ENCODE measurements around the gene CACNA1B. TPM values are rescaled to one million over a fixed set of nuclear protein-coding genes. Genes with fewer than 3 reads are reported as not detected.

CACNA1B gene
- total RNA-seq, 4 donors from 2014 or later, result 0.13 to 0.42 (median 0.31) TPM

DNA sequence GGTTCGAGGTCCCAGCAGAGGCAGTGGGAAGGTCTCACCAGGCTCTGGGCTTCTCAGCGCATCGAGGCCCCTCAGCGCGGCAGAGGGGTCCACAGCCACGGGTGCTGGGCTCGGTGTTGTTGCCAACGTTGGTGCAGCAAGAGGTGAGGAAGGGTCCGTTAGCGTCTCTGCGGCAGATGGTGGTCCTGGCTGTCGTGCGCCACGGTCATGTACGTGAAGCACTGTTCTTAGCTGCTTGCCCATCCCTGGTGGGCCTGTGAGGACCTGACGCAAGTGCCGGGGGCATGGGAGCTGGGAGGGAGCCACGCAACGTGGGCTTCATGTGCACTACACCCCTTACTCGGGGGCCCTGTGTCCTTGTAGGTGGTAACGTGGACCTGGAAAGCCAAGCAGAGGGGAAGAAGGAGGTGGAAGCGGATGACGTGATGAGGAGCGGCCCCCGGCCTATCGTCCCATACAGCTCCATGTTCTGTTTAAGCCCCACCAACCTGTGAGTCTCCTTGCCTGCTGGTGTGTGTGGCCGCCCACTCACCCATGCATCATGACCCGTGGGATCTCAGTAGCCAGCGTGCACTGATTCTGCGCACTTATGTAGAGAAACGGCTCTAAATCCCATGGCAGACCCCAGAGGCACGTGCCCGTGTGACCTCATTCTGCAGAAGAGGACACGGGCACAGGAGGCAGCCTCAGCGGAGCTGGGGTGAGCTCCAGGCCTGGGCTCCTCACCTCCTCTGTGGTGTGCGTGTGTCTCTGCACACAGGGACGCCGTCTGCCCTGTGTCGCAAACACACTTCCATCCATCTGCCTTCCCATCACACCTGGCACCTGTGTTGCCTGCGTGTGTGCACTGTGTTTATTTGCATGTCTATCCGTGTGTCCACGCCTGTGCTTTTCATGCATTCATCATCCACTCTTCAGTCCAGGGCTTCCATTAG, 166.1 kb downstream of the CACNA1B start:
- Histone ChIP-seq H3K4me3 (no peak overlapping the region), H3K4me1 (no peaks in the 10 kb centered on the region), H3K27me3 (peaks cover 0 to 30% (median 0%) of the 10 kb centered on the region in 4 donors), H3K27ac (replicated peaks in 1 of 4) (no peak overlapping the region), H3K9me3 (no peaks in the 10 kb centered on the region), H3K36me3 (no peaks in the 10 kb centered on the region)
- DNase-seq (ENCODE audit: extremely low spot score), result no peak
- 88% methylated on average over 37 of the region's 42 CpGs for WGBS
- TF ChIP-seq POLR2A (IDR thresholded peaks at IDR 0.05; ENCODE audit: low read depth), result no peak
- intact Hi-C loops (cut with DNase I), result no loop called here

DNA sequence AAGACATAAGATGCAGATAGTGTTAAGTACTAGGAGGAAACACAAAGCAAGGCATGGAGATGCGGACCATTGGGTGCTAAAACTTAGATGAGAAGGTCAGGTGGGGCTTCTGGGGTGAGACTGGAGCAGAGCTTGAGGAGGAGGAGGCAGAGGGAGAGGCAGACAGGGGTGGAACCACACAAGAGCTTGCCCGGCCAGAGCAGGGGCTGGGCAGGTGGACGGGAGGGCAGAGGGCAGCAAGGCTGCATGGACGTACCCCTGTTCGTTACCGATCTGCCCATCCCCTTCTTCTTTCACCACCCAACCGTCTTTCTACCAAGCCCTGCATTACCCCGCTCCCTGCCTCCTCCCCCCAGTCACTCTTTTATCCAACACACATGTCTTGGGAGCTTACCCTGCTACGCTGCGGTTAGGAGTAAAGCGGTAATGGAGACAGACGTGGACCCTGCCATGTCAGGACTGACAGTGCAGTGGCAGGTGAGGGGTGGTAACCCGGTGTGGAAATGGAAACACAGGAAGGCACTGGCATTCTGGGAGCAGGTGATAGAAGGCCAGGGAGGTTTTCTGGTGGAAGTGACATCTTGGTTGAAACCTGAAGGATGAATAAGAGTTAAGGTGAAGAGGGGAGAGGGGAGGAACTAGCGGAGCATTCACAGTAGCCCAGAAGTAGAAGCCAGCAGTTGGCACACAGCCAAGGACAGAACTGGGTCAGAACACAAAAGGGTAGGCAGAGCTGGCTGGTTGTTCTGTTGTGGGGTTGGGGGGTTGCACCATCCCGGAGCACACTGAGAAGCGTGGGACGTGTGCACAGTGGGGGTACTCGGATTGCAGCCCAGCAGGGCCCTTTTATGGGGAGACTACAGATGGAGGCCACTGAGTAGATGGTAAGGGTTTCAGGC, 167.2 kb downstream of the CACNA1B start:
- WGBS, result 84% methylated on average over 18 of the region's 18 CpGs
- peaks cover 0 to 38% (median 0%) of the 10 kb centered on the region in 4 donors for H3K27me3 ChIP-seq
- no peak for DNase-seq (ENCODE audit: extremely low spot score)
- intact Hi-C loops (cut with DNase I), result no loop called here
- H3K4me3 ChIP-seq, result no peak overlapping the region
- no peaks in the 10 kb centered on the region for H3K9me3 ChIP-seq
- H3K4me1 ChIP-seq, result no peaks in the 10 kb centered on the region
- TF ChIP-seq POLR2A (IDR thresholded peaks at IDR 0.05; ENCODE audit: low read depth) (no peak), EP300 (IDR thresholded peaks at IDR 0.05) (no peak), POLR2AphosphoS5 (IDR thresholded peaks at IDR 0.05) (no peak)
- TF ChIP-seq, protein P1, sequence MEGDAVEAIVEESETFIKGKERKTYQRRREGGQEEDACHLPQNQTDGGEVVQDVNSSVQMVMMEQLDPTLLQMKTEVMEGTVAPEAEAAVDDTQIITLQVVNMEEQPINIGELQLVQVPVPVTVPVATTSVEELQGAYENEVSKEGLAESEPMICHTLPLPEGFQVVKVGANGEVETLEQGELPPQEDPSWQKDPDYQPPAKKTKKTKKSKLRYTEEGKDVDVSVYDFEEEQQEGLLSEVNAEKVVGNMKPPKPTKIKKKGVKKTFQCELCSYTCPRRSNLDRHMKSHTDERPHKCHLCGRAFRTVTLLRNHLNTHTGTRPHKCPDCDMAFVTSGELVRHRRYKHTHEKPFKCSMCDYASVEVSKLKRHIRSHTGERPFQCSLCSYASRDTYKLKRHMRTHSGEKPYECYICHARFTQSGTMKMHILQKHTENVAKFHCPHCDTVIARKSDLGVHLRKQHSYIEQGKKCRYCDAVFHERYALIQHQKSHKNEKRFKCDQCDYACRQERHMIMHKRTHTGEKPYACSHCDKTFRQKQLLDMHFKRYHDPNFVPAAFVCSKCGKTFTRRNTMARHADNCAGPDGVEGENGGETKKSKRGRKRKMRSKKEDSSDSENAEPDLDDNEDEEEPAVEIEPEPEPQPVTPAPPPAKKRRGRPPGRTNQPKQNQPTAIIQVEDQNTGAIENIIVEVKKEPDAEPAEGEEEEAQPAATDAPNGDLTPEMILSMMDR (IDR thresholded peaks at IDR 0.05), result no peak
- no peaks in the 10 kb centered on the region for H3K36me3 ChIP-seq
- H3K27ac ChIP-seq (replicated peaks in 1 of 4), result no peak overlapping the region

DNA sequence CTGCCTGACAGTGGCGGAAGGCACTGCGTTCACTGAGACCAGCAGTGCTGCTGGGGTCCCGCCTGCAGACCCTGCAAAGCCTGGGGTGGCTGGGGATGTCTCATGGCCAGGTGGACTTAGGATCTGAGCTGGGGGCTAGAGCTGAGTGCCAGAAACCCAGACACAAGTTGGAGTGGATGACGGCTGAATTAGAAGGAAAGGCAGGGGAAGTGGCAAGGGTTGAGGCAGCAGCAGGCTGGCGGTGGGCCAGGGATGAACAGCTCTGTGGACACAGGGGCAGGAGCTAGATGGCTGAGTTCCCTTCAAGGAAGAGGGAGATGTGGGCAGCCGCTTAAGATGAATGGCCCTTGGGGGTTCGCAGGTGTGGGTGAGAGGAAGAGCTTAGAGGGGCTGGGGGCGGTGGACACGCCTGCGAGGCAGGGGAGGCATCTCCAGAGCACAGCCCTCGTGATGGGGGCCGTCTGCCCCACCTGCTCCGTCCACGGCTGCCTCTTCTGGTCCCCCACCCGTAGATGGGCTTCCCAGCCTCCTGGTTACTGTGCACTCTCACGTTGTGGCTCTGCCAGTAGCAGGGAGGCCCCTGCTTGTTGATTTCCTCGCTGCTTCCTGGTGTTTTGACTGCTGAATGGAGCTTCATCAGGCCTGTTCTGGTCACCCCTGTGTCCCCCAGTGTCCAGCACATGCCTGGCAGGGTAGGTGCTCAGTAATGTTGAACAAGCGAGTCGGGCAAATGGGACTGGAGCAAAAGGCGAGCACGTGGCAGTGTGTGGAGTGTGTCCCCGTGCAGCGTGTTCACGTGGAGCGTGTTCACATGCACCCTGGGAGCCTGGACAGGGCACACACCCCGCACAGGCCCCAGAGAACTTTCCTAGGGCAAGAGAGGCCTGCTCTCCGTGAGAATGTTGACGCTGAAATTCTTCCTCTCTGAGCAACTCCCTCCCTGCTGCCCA, 168.2 kb downstream of the CACNA1B start:
- intact Hi-C loops (cut with DNase I), result no loop called here
- no peak overlapping the region for H3K27ac ChIP-seq (replicated peaks in 1 of 4)
- WGBS, result 81% methylated on average over 27 of the region's 28 CpGs
- H3K27me3 ChIP-seq, result peaks cover 0 to 46% (median 0%) of the 10 kb centered on the region in 4 donors
- no peaks in the 10 kb centered on the region for H3K36me3 ChIP-seq
- no peaks in the 10 kb centered on the region for H3K4me1 ChIP-seq
- no peak overlapping the region for H3K4me3 ChIP-seq
- no peak for DNase-seq (ENCODE audit: extremely low spot score)
- H3K9me3 ChIP-seq, result no peaks in the 10 kb centered on the region
- no peak for TF ChIP-seq POLR2AphosphoS5 (IDR thresholded peaks at IDR 0.05)
- no peak for TF ChIP-seq POLR2A (IDR thresholded peaks at IDR 0.05; ENCODE audit: low read depth)
- no peak for TF ChIP-seq EP300 (IDR thresholded peaks at IDR 0.05)
- TF ChIP-seq, protein P1 (IDR thresholded peaks at IDR 0.05), result no peak

DNA sequence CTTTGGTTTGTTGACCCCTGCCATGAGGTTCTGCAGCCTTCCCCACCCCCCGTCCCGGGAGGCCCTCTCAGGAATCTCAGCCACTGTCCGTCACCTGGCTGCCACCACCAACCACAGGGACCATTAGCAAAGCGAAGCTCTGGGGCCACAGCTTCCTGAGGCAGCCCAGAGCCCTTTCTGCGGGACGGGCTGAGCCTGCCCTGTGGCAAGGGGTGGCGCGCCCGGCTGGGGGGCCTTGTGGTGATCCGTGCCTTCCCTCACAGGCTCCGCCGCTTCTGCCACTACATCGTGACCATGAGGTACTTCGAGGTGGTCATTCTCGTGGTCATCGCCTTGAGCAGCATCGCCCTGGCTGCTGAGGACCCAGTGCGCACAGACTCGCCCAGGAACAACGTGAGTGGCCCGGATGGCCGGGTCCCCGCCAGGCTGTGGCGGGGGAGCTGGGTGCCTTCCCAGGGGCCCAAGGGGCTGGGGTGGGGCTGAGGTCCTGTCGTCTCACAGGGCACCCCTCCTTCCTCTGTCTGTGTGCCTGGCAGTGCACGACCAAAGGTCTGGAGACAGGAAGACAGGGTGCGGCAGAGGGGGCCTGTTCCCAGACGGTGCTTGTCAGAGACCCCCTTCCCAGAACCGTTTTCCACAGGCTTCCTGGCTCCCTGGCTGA, 169.2 kb downstream of the CACNA1B start:
- H3K4me1 ChIP-seq, result no peaks in the 10 kb centered on the region
- no peak for DNase-seq (ENCODE audit: extremely low spot score)
- no peaks in the 10 kb centered on the region for H3K9me3 ChIP-seq
- intact Hi-C loops (cut with DNase I), result no loop called here
- 61% methylated on average over 5 of the region's 29 CpGs for WGBS
- H3K4me3 ChIP-seq, result no peak overlapping the region
- H3K27me3 ChIP-seq, result peaks cover 0 to 49% (median 0%) of the 10 kb centered on the region in 4 donors
- TF ChIP-seq, protein P1 (IDR thresholded peaks at IDR 0.05), result no peak
- no peak for TF ChIP-seq EP300 (IDR thresholded peaks at IDR 0.05)
- no peak for TF ChIP-seq POLR2A (IDR thresholded peaks at IDR 0.05; ENCODE audit: low read depth)
- no peak for TF ChIP-seq POLR2AphosphoS5 (IDR thresholded peaks at IDR 0.05)
- H3K36me3 ChIP-seq, result no peaks in the 10 kb centered on the region
- no peak overlapping the region for H3K27ac ChIP-seq (replicated peaks in 1 of 4)

Data from esophagus muscularis mucosa (tissue), 4 donors.